Activated CD4-positive, alpha-beta T cell treated with anti-CD3 and anti-CD28 coated beads for 36 hours (primary cell): Measurements from ENCODE around the gene ULK3. TPM values are rescaled to one million over a fixed set of nuclear protein-coding genes. Genes with fewer than 3 reads are reported as not detected.

Source experiments
- microRNA-seq: library from miRNA; unstranded; fragments of <30 nt; microRNA quantifications from one replicate; pipeline ENCODE4 v1.2.0, GENCODE V29; 2021; ENCODE audit warnings: borderline replicate concordance
- total RNA-seq, 2 experiments: library from RNA; stranded (reverse); gene quantifications; one replicate each; pipeline ENCODE4 v1.2.3, GENCODE V29; 2021

The ULK3 gene
- total RNA-seq, 2 experiments from 2014 or later: 40.3 to 45.2 TPM

Small RNA genes lying within 50 kb of the gene (microRNA-seq; reads per million reads assigned to microRNA genes)
- gene MIR4513 (not detected), gene MIR6882 (2.5 reads per million)

Other genes starting within 250 kb of the ULK3 start
- 100 to 1,000 TPM; 130 to 175 TPM for gene CLK3, start 227.3 kb downstream of the ULK3 start, total RNA-seq
- 10 to 100 TPM; 44.7 to 45.0 TPM for gene EDC3, start 147.1 kb downstream of the ULK3 start, total RNA-seq
- gene CYP1A1, start 117.6 kb downstream of the ULK3 start, total RNA-seq: 1 to 10 TPM; 2.0 to 2.2 TPM
- gene CYP1A2, start 94.3 kb downstream of the ULK3 start, total RNA-seq: not detected
- 100 to 1,000 TPM; 229 to 272 TPM for gene CSK, start 61.1 kb downstream of the ULK3 start, total RNA-seq
- gene LMAN1L, start 30.3 kb downstream of the ULK3 start, total RNA-seq: under 1 TPM in 1 of 2 experiments, not detected in 1; 0.25 TPM
- under 1 TPM in 1 of 2 experiments, not detected in 1; 0.11 TPM for gene CPLX3, start 16.5 kb downstream of the ULK3 start, total RNA-seq
- 10 to 100 TPM; 61.6 to 83.4 TPM for gene SCAMP2, start 30.2 kb upstream of the ULK3 start, total RNA-seq
- gene MPI, start 46.9 kb upstream of the ULK3 start, total RNA-seq: 10 to 100 TPM; 75.7 to 93.3 TPM
- gene FAM219B, start 63.7 kb upstream of the ULK3 start, total RNA-seq: 10 to 100 TPM; 39.3 to 49.7 TPM
- 100 to 1,000 TPM; 313 to 319 TPM for gene COX5A, start 94.9 kb upstream of the ULK3 start, total RNA-seq
- gene RPP25, start 113.6 kb upstream of the ULK3 start, total RNA-seq: 1 to 10 TPM; 5.4 to 6.2 TPM
- gene SCAMP5, start 152.4 kb upstream of the ULK3 start, total RNA-seq: 1 to 10 TPM; 3.9 to 4.5 TPM
- 10 to 100 TPM; 23.3 to 24.0 TPM for gene PPCDC, start 180.4 kb upstream of the ULK3 start, total RNA-seq